ENCODE measurements around the gene TOMM5.

The TOMM5 gene

GRCh38 chr9:37571282-37571681, 21.1 kb downstream of the TOMM5 start:
- peak; percentile 26 for FAIRE-seq
- no peak for DNase-seq (ENCODE audit: insufficient read length, low spot score)
- no peak for TF ChIP-seq PAX5 (IDR thresholded peaks at IDR 0.05; ENCODE audit: insufficient read depth, low read length, severe bottlenecking)
- TF ChIP-seq TAF1 (IDR thresholded peaks at IDR 0.05; ENCODE audit: low read depth, low read length), result no peak

- FAIRE-seq (no peak), DNase-seq (ENCODE audit: insufficient read length, low spot score) (no peak)
- no peak for TF ChIP-seq POLR2A (IDR thresholded peaks at IDR 0.05; ENCODE audit: low read depth, low read length)
- no peak for TF ChIP-seq SPI1 (IDR thresholded peaks at IDR 0.05; ENCODE audit: low read depth, low read length)
- TF ChIP-seq POLR2AphosphoS5 (IDR thresholded peaks at IDR 0.05; ENCODE audit: low read depth, low read length), result no peak
- TF ChIP-seq TAF1 (IDR thresholded peaks at IDR 0.05; ENCODE audit: low read depth, low read length), result no peak
- TF ChIP-seq PAX5 (IDR thresholded peaks at IDR 0.05; ENCODE audit: insufficient read depth, low read length, severe bottlenecking), result no peak
- no peak for TF ChIP-seq POU2F2 (IDR thresholded peaks at IDR 0.05; ENCODE audit: low read depth, low read length)
Observed at GRCh38 chr9:37566716-37567115, 25.7 kb downstream of the TOMM5 start.

GRCh38 chr9:37565661-37566618, 26.5 kb downstream of the TOMM5 start:
- peak; percentile 58; the same call in 1 of the 2 replicates for TF ChIP-seq POLR2AphosphoS5 (IDR thresholded peaks at IDR 0.05; ENCODE audit: low read depth, low read length)
- TF ChIP-seq TAF1 (IDR thresholded peaks at IDR 0.05; ENCODE audit: low read depth, low read length), result peak; percentile 13; the same call in 1 of the 2 replicates
- TF ChIP-seq PAX5 (IDR thresholded peaks at IDR 0.05; ENCODE audit: insufficient read depth, low read length, severe bottlenecking), result no peak
- TF ChIP-seq POLR2A (IDR thresholded peaks at IDR 0.05; ENCODE audit: low read depth, low read length), result peak; percentile 82
- peak; percentile 91 for TF ChIP-seq POU2F2 (IDR thresholded peaks at IDR 0.05; ENCODE audit: low read depth, low read length)
- FAIRE-seq, result peak; percentile 84
- DNase-seq (ENCODE audit: insufficient read length, low spot score), result peak; percentile 21

GRCh38 chr9:37564916-37565315, 27.5 kb downstream of the TOMM5 start:
- DNase-seq (ENCODE audit: insufficient read length, low spot score), result no peak
- TF ChIP-seq TAF1 (IDR thresholded peaks at IDR 0.05; ENCODE audit: low read depth, low read length) (no peak), POLR2A (IDR thresholded peaks at IDR 0.05; ENCODE audit: low read depth, low read length) (no peak), POLR2AphosphoS5 (IDR thresholded peaks at IDR 0.05; ENCODE audit: low read depth, low read length) (no peak; the same call in 1 of the 2 replicates), PAX5 (IDR thresholded peaks at IDR 0.05; ENCODE audit: insufficient read depth, low read length, severe bottlenecking) (peak; percentile 15)
- no peak for FAIRE-seq

GRCh38 chr9:37563806-37564513, 28.4 kb downstream of the TOMM5 start:
- DNase-seq (ENCODE audit: insufficient read length, low spot score) (no peak), FAIRE-seq (no peak)
- TF ChIP-seq SPI1 (IDR thresholded peaks at IDR 0.05; ENCODE audit: low read depth, low read length) (no peak), POLR2AphosphoS5 (IDR thresholded peaks at IDR 0.05; ENCODE audit: low read depth, low read length) (no peak), POU2F2 (IDR thresholded peaks at IDR 0.05; ENCODE audit: low read depth, low read length) (no peak), POLR2A (IDR thresholded peaks at IDR 0.05; ENCODE audit: low read depth, low read length) (no peak), PAX5 (IDR thresholded peaks at IDR 0.05; ENCODE audit: insufficient read depth, low read length, severe bottlenecking) (no peak), TAF1 (IDR thresholded peaks at IDR 0.05; ENCODE audit: low read depth, low read length) (no peak)

GRCh38 chr9:37562826-37563225, 29.6 kb downstream of the TOMM5 start:
- DNase-seq (ENCODE audit: insufficient read length, low spot score) (no peak), FAIRE-seq (no peak)
- no peak for TF ChIP-seq TAF1 (IDR thresholded peaks at IDR 0.05; ENCODE audit: low read depth, low read length)
- no peak for TF ChIP-seq POLR2AphosphoS5 (IDR thresholded peaks at IDR 0.05; ENCODE audit: low read depth, low read length)
- TF ChIP-seq SPI1 (IDR thresholded peaks at IDR 0.05; ENCODE audit: low read depth, low read length), result no peak
- TF ChIP-seq POLR2A (IDR thresholded peaks at IDR 0.05; ENCODE audit: low read depth, low read length), result no peak
- TF ChIP-seq POU2F2 (IDR thresholded peaks at IDR 0.05; ENCODE audit: low read depth, low read length), result no peak
- TF ChIP-seq PAX5 (IDR thresholded peaks at IDR 0.05; ENCODE audit: insufficient read depth, low read length, severe bottlenecking), result no peak

GRCh38 chr9:37561682-37562081, 30.7 kb downstream of the TOMM5 start:
- no peak for DNase-seq (ENCODE audit: insufficient read length, low spot score)
- TF ChIP-seq SPI1 (IDR thresholded peaks at IDR 0.05; ENCODE audit: low read depth, low read length), result peak; percentile 62
- TF ChIP-seq PAX5 (IDR thresholded peaks at IDR 0.05; ENCODE audit: insufficient read depth, low read length, severe bottlenecking), result no peak
- peak; percentile 80 for FAIRE-seq

- FAIRE-seq (no peak), DNase-seq (ENCODE audit: insufficient read length, low spot score) (no peak)
- TF ChIP-seq SPI1 (IDR thresholded peaks at IDR 0.05; ENCODE audit: low read depth, low read length) (no peak), TAF1 (IDR thresholded peaks at IDR 0.05; ENCODE audit: low read depth, low read length) (no peak), POLR2A (IDR thresholded peaks at IDR 0.05; ENCODE audit: low read depth, low read length) (no peak), POU2F2 (IDR thresholded peaks at IDR 0.05; ENCODE audit: low read depth, low read length) (no peak), POLR2AphosphoS5 (IDR thresholded peaks at IDR 0.05; ENCODE audit: low read depth, low read length) (no peak), PAX5 (IDR thresholded peaks at IDR 0.05; ENCODE audit: insufficient read depth, low read length, severe bottlenecking) (no peak)
Observed at GRCh38 chr9:37559855-37560592, 32.4 kb downstream of the TOMM5 start.

GRCh38 chr9:37559125-37559524, 33.3 kb downstream of the TOMM5 start:
- TF ChIP-seq SPI1 (IDR thresholded peaks at IDR 0.05; ENCODE audit: low read depth, low read length) (no peak), PAX5 (IDR thresholded peaks at IDR 0.05; ENCODE audit: insufficient read depth, low read length, severe bottlenecking) (no peak), POU2F2 (IDR thresholded peaks at IDR 0.05; ENCODE audit: low read depth, low read length) (no peak), POLR2AphosphoS5 (IDR thresholded peaks at IDR 0.05; ENCODE audit: low read depth, low read length) (no peak), POLR2A (IDR thresholded peaks at IDR 0.05; ENCODE audit: low read depth, low read length) (no peak), TAF1 (IDR thresholded peaks at IDR 0.05; ENCODE audit: low read depth, low read length) (no peak)
- no peak for FAIRE-seq
- DNase-seq (ENCODE audit: insufficient read length, low spot score), result no peak
